ENCODE data around the gene GJD4.
A peak's percentile ranks its signal among the peaks of the same experiment; 100 is the strongest.

GJD4 gene

GRCh38 chr10:35626971-35627507 is 21.9 kb downstream of the GJD4 start:
- no peak for DNase-seq (ENCODE audit: low spot score)

- no peak for DNase-seq (ENCODE audit: low spot score)
Measured at GRCh38 chr10:35631404-35631803, 26.3 kb downstream of the GJD4 start.

- DNase-seq (ENCODE audit: low spot score) = no peak
Measured at GRCh38 chr10:35632027-35632426, 26.9 kb downstream of the GJD4 start.

GRCh38 chr10:35633006-35633980 is 28.2 kb downstream of the GJD4 start:
- DNase-seq (ENCODE audit: low spot score) = no peak

GRCh38 chr10:35635576-35635975 is 30.4 kb downstream of the GJD4 start:
- peak; percentile 60 for DNase-seq (ENCODE audit: low spot score)

GRCh38 chr10:35636956-35637355 is 31.8 kb downstream of the GJD4 start:
- no peak for DNase-seq (ENCODE audit: low spot score)

- DNase-seq (ENCODE audit: low spot score) = no peak
Measured at GRCh38 chr10:35637462-35637861, 32.3 kb downstream of the GJD4 start.

- no peak for DNase-seq (ENCODE audit: low spot score)
Measured at GRCh38 chr10:35638101-35638500, 33.0 kb downstream of the GJD4 start.

- peak; percentile 32 for DNase-seq (ENCODE audit: low spot score)
Measured at GRCh38 chr10:35639021-35639727, 34.0 kb downstream of the GJD4 start.

GRCh38 chr10:35639728-35640401 is 34.7 kb downstream of the GJD4 start:
- DNase-seq (ENCODE audit: low spot score) = peak; percentile 59

- DNase-seq (ENCODE audit: low spot score) = peak; percentile 92
Measured at GRCh38 chr10:35640474-35640873, 35.3 kb downstream of the GJD4 start.

- peak; percentile 48 for DNase-seq (ENCODE audit: low spot score)
Measured at GRCh38 chr10:35640951-35641675, 36.0 kb downstream of the GJD4 start.

GRCh38 chr10:35641676-35642034 is 36.5 kb downstream of the GJD4 start:
- DNase-seq (ENCODE audit: low spot score) = peak; percentile 58

GRCh38 chr10:35642035-35642792 is 37.1 kb downstream of the GJD4 start, which contains the start of gene FZD8:
Gene FZD8 (minus strand): TSS chr10:35642296. CDS start chr10:35641429, 867 bp downstream.
- peak; percentile 96 for DNase-seq (ENCODE audit: low spot score)

GRCh38 chr10:35642793-35643114 is 37.6 kb downstream of the GJD4 start:
- no peak for DNase-seq (ENCODE audit: low spot score)

GRCh38 chr10:35643151-35644049 is 38.3 kb downstream of the GJD4 start:
- DNase-seq (ENCODE audit: low spot score) = peak; percentile 69

GRCh38 chr10:35644050-35644950 is 39.2 kb downstream of the GJD4 start:
- no peak for DNase-seq (ENCODE audit: low spot score)

GRCh38 chr10:35650894-35651293 is 45.8 kb downstream of the GJD4 start:
- no peak for DNase-seq (ENCODE audit: low spot score)

- no peak for DNase-seq (ENCODE audit: low spot score)
Measured at GRCh38 chr10:35652824-35653223, 47.7 kb downstream of the GJD4 start.

All from D341Med (cell line).